HG03139 (cell line): ENCODE measurements around the gene DYNC1I2.
"Not testable (repeated sequence)": the region's sequence is repeated elsewhere in the genome, so short reads cannot be mapped to it uniquely, and the experiment has no call there.

ENCODE experiments used
- ATAC-seq: cut with Tn5 transposase; IDR thresholded peaks from one replicate; pipeline ENCODE4 v1.9.1; 2021; ENCODE audit not compliant: unreplicated experiment

DYNC1I2 gene

DNA sequence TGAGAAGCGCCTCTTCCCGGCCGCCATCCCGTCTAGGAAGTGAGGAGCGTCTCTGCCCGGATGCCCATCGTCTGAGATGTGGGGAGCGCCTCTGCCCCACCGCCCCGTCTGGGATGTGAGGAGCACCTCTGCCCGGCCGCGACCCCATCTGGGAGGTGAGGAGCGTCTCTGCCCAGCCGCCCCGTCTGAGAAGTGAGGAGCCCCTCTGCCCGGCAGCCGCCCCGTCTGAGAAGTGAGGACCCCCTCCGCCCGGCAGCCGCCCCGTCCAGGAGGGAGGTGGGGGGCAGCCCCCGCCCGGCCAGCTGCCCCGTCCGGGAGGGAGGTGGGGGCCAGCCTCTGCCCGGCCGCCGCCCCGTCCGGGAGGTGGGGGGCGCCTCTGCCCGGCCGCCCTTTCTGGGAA is 87.3 kb downstream of the DYNC1I2 start:
- not testable (repeated sequence) for ATAC-seq

GRCh38 chr2:171778515-171778914 is 91.2 kb downstream of the DYNC1I2 start:
- no peak for ATAC-seq

DNA sequence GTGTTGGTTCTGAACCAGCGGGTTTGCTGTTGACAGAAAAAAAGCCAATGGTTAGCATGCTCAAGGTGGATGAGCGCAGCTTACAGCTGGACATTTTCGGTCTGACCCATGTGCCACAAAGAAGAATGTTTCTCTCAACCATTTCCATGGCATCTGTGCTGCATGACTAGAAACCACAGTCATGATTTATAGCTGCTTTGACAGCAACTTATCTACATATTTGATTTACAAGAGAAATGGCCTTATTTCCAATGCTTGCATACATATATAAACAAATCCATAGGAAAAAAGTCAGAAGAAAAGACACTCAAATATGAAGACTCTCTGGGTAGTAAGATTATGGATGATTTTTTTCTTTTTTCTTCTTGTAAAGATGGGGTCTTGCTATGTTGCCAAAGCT is 98.2 kb downstream of the DYNC1I2 start:
- ATAC-seq: no peak

DNA sequence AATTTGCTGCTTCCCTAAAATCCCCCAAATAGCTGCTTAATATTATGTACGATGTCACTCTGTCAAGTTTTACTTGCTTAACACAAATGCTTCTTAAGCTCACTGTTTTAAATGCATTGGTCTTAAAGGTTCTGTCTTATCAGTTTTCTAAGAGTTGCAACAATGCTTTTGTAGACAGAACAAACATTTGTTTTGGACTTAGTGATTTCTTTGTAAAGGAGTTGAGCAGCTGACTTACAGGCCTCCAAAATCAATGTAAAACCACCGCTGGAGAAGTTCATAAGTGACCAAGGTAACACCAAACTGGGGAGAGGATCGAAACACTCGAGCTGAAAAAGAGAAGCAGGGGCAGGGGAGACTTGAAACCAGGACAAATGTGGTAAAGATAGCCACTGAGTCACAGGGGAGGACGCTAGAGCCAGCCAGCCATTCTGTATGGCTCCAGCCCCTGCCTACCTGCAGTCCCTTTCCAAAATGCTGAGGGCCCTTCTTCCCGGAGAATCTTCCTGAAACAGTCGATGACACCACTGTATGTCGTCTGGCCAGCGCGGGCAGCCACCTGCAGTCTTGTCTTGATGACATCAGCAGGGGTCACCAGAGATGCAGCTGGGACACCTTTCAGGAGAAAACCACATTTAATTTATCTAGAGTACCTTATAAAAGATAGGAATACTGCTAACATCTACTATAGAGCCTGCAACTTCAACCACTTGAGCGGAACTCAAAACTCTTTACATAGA is 100.2 kb downstream of the DYNC1I2 start:
- no peak for ATAC-seq

- no peak for ATAC-seq
These were observed 101.2 kb downstream of the DYNC1I2 start for GRCh38 chr2:171788316-171788993.

DNA sequence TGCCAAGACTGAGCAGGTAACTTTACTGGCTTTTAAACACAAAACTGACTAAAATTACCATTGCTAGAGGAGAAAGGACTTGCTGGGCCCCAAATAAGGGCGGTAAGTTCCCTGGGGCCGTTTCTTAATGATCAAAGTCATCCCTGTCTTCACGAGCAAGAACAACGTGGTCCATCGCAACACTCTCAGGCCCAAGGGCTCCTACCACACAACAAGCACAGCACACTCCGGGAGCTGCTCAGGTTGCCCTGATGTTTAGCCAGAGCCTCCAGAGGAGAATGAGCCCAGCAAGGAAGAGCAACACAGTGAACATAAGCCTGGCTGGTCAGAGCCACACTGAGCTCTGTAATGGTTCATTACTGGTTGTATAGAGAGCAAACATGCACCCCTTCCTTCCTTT is 102.7 kb downstream of the DYNC1I2 start:
- ATAC-seq: no peak

DNA sequence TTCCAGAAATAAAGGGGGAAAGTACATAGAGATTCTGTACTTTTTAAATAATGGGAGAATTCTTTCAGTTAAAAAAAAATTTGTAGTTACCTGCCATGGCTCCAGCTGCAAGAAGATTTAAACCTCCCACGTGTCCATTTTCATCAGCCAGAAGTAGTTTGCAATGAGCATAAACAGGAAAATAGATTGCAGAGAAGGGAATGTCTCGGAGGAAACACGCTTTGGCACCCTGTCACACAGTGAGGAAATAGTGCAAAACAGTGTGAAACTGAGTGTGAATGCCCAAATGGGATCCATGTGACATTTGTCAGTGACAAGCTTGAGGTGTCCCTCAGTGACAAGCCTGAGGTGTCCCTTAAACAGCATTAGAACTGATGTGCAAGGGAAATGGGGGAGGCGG is 104.1 kb downstream of the DYNC1I2 start:
- no peak for ATAC-seq

- ATAC-seq: no peak
These were observed 104.9 kb downstream of the DYNC1I2 start for GRCh38 chr2:171792157-171792556.

- no peak for ATAC-seq
These were observed 105.8 kb downstream of the DYNC1I2 start for GRCh38 chr2:171792886-171793580.

- ATAC-seq: no peak
These were observed 106.7 kb downstream of the DYNC1I2 start for GRCh38 chr2:171793691-171794678.

- no peak for ATAC-seq
These were observed 107.6 kb downstream of the DYNC1I2 start for GRCh38 chr2:171794918-171795317.
